Measurements from ENCODE around the gene CPLANE2.
"Not testable (repeated sequence)": the region's sequence is repeated elsewhere in the genome, so short reads cannot be mapped to it uniquely, and the experiment has no call there.

Gene CPLANE2

DNA sequence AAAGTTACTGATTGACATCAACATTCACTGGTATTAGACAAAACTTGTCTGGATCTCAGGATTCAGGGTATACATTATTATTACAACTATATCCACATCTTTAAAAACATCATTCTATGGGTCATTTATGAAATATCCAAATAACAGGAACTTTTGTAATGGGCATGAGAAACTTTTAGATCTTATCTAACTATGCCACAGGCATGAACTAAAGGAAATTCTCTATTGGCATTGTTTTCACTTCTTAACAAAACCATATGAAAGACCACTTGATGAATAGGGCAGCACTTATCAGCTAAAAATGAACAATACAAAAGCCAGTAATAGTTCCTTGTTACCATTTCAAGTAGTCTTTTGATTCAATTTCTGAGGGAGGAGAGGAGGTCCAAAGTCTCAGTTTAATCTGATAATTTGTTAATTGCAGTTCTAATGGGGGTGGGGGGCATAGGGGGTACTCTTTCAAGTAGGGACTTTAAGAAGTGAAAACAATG lies 30.8 kb upstream of the CPLANE2 start:
- no peak for DNase-seq (ENCODE audit: low spot score)
- no peak for TF ChIP-seq CTCF (IDR thresholded peaks at IDR 0.05; ENCODE audit: borderline replicate concordance, control extremely low read depth, extremely low read depth, insufficient read depth, missing control alignments)
- in situ Hi-C loops (cut with MboI; ENCODE audit: low sequenced_read_pairs, unreplicated experiment), result no loop called here

DNA sequence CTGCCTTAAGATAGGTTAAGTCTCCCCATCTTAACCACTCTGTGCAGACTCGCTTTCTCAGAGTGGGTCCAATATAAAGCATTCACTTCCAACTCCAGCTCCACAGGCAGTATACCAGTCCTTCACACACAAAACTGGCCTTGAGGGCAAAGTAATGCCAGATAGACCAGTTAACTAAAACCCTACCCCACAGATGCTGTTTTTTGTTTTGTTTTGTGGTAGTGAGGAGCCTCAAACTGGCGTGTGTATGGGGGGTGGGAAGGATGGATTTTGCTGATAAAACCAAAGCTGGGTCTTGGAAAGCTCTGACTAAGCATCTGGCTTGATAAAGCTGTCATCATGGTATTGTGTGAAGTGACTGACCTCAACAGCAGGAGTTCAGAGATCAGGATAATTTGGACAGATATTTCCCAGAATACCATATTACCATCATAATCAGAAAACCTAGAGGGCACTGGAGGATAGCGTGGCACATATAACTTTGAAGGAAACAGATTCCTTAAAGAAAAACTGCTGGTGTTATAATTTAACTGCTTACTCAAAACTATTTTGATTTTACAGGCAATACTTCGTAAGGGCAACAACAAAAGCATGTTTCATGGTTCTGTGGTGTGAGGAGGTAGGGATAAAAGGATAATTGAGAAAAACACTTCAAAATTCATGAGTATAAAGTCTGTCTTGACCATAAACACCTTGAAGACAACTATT lies 29.6 kb upstream of the CPLANE2 start:
- in situ Hi-C loops (cut with MboI; ENCODE audit: low sequenced_read_pairs, unreplicated experiment), result no loop called here
- no peak for DNase-seq (ENCODE audit: low spot score)
- no peak for TF ChIP-seq CTCF (IDR thresholded peaks at IDR 0.05; ENCODE audit: borderline replicate concordance, control extremely low read depth, extremely low read depth, insufficient read depth, missing control alignments)

DNA sequence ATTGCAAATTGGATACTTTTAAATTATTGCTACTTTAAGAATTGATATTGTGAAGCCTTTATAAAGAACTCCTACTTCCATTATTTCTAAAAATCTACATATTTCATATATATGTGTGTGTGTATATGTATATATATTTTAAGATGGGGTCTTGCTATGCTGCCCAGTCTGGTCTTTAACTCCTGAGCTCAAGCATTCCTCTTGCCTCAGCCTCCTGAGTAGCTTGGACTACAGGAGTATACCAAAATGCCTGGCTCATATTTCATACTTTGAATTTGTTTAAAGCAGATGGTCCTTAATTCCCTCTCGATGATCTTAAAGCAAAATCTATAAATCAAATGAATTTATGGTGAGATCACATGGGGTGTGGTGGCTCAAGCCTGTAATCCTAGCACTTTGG lies 25.1 kb upstream of the CPLANE2 start:
- DNase-seq (ENCODE audit: low spot score), result no peak
- in situ Hi-C loops (cut with MboI; ENCODE audit: low sequenced_read_pairs, unreplicated experiment), result no loop called here
- TF ChIP-seq CTCF (IDR thresholded peaks at IDR 0.05; ENCODE audit: borderline replicate concordance, control extremely low read depth, extremely low read depth, insufficient read depth, missing control alignments), result no peak

DNA sequence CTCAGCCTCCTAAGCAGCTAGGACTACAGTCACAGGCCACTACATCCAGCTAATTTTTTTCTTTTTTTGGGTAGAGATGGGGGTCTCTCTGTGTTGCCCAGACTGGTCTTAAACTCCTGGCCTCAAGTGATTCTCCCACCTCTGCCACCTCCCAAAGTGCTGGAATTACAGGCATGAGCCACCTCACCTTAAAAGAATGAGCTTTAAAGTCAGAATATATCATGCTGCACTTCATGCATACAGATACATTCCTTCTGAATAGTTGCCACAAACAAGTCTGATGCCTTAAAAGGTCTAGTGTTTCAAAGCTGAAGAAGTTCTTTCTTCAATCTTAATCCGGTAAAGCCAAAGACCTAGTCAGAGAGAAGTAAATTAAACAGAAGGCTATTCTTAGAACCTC lies 23.8 kb upstream of the CPLANE2 start:
- TF ChIP-seq CTCF (IDR thresholded peaks at IDR 0.05; ENCODE audit: borderline replicate concordance, control extremely low read depth, extremely low read depth, insufficient read depth, missing control alignments), result no peak
- no peak for DNase-seq (ENCODE audit: low spot score)
- in situ Hi-C loops (cut with MboI; ENCODE audit: low sequenced_read_pairs, unreplicated experiment), result no loop called here

- TF ChIP-seq CTCF (IDR thresholded peaks at IDR 0.05; ENCODE audit: borderline replicate concordance, control extremely low read depth, extremely low read depth, insufficient read depth, missing control alignments), result no peak
- DNase-seq (ENCODE audit: low spot score), result no peak
- in situ Hi-C loops (cut with MboI; ENCODE audit: low sequenced_read_pairs, unreplicated experiment), result no loop called here
Measured at GRCh38 chr1:16258591-16259135, 21.7 kb upstream of the CPLANE2 start.

GRCh38 chr1:16257968-16258367 lies 21.0 kb upstream of the CPLANE2 start:
- no peak for DNase-seq (ENCODE audit: low spot score)
- TF ChIP-seq CTCF (IDR thresholded peaks at IDR 0.05; ENCODE audit: borderline replicate concordance, control extremely low read depth, extremely low read depth, insufficient read depth, missing control alignments), result no peak

GRCh38 chr1:16257556-16257955 lies 20.6 kb upstream of the CPLANE2 start:
- DNase-seq (ENCODE audit: low spot score); in situ Hi-C loops (cut with MboI; ENCODE audit: low sequenced_read_pairs, unreplicated experiment): not testable (repeated sequence)

More at GRCh38 chr1:16257968-16258367, 21.0 kb upstream of the CPLANE2 start:
- in situ Hi-C loops (cut with MboI; ENCODE audit: low sequenced_read_pairs, unreplicated experiment), result no loop called here
